ENCODE data around the gene PHACTR1.
A peak's percentile ranks its signal among the peaks of the same experiment; 100 is the strongest.

PHACTR1 gene

DNA sequence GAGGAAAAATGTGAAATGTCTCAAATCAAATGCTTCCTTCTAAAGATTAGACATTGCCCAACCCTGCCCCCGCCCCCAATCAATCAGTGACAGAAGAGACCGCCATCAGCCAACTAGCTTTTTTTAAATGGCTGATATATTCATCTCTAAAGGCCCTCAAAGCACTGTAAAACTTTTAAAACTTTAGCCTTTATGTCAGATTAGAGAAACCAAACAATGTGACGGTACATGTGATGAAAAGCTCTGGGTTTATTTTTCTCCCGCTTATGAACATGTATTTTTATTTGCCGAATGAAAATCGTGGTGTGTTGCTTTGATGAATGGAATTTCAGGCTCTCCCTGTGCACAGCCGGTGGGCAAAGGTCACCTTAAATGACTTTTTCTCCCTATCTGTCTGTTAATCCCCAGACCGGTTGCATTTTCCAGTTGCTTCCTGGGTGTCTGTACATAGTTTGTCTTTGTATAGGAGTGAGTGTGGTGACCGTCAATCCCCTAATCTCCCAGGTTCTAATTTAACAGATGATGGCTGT is 573.3 kb downstream of the PHACTR1 start:
- DNase-seq (ENCODE audit: low spot score): no peak

GRCh38 chr6:13290335-13290734 is 573.8 kb downstream of the PHACTR1 start:
- DNase-seq (ENCODE audit: low spot score): no peak

DNA sequence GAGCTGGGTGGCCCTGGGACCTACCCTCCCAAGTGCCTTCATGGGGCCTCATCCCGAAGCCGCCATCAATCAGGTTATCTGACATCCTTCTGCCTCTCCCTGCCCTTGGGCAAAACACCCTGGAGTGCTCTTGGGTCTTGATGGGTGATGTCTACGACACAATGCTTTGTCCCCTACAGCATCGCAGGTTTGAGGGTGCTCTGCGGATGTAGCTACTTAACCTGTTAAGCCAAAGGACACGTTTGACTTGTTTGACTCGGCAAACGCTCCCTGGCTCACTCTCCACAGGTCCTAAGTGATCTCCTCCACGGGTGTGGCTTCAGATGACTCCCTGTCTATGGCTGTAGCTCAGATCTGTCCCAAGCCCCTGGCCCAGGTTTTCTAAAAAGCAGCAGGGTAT is 576.2 kb downstream of the PHACTR1 start:
- no peak for DNase-seq (ENCODE audit: low spot score)

DNA sequence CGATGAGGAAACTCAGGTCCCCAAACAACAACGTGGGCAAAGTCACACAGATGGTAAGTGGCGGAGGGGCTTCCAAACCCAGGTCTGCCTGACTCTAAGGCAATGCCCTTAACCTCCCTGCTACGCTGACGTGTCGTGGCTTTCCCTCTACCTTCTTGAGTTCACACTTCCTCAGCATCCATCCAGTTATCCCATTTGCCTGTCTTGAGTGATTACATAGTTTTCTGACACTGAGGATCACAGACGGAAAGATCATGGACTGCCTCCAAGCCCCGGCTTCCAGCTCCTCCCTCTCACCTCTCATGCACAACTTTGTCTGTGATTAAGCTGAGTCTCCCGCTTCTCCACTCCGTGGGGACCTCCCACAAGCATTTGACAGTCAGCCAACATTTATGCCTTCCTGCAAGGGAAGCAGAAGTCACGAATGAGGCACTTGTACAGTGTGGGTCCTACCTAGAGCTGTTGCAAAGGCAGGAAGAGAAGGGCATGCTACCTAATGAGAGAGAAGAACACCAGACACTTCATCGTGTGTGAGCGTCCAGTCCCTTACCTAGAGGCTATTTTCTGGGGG is 578.0 kb downstream of the PHACTR1 start:
- no peak for DNase-seq (ENCODE audit: low spot score)

GRCh38 chr6:13295576-13295975 is 579.0 kb downstream of the PHACTR1 start:
- no peak for DNase-seq (ENCODE audit: low spot score)

DNA sequence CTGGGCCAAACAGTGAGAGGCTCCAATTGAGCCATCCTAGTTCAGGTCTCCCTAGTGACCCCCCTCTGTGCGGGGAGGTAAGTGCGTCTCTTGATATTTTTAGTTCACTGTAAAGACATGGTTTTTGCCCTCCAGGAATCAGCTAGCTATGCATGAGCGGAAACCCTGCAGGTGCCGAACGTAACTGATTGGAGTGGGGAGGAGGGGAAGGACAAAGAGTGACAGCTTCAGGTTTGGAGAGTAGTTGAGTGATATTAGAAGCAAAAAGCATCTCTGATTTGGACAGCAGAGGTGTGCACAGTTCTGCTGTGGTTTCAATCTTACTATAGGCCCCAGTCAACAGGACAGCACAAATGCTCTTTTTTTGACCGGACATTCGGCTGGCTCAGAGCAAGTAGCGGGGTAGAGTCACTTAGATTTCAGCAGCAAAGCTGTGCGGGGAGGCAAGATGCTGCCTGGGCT is 580.0 kb downstream of the PHACTR1 start:
- no peak for DNase-seq (ENCODE audit: low spot score)

DNA sequence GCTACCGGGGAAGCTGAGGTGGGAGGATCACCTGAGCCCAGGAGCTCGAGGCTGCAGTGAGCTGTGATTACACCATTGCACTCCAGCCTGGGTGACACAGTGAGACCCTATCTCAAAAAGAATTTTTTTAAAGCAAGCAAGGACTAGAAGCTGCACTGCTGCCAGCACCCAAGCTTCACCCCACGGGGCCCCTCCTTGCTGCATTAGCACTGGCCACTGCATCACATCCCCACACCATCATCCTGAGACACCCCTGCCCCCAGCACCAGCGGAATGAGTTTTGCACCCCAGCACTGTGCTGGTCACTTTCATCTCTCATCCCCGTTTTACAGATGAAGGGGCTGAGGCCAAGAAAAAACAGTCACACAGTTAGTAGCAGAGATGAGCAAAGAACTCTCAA is 580.8 kb downstream of the PHACTR1 start:
- no peak for DNase-seq (ENCODE audit: low spot score)

DNA sequence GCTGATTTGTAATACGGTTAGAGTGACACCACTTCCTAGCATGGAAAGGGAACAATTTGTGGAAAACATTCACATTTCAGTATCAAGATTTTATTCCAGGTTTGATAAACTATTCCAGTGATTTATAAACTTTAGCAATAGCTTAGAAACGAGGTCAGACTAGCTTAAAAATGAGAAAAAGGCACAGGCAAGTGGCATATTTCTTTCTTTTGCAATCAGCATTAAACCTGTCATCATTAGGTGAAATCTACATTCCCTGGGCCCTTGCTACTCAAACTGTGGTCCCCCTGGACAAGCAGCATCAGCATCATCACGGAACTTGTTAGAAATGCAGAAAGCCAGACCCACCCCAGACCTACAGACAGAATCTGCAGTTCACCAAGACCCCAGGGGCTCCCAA is 581.9 kb downstream of the PHACTR1 start:
- DNase-seq (ENCODE audit: low spot score): no peak

- no peak for DNase-seq (ENCODE audit: low spot score)
Observed at GRCh38 chr6:13299403-13299821, 582.8 kb downstream of the PHACTR1 start.

DNA sequence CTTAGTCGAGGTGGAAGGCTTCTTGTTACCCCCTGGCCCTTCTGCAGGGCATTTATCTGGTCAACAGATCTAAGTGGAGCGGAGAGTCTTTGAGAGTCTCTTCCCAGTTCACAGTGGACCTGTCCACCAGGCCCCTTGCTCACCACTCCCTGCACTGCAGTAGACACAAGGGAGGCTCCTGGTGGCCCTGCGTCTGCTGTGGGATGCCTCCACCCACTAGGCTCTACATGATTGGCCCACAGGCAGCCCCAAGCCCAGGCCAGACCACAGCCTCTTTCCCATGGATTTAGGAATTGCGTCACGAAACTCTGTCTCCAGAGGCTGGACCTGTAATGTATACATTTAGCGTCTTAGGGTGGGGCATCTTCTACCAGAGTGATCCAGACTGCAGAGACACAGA is 583.4 kb downstream of the PHACTR1 start:
- no peak for DNase-seq (ENCODE audit: low spot score)

DNA sequence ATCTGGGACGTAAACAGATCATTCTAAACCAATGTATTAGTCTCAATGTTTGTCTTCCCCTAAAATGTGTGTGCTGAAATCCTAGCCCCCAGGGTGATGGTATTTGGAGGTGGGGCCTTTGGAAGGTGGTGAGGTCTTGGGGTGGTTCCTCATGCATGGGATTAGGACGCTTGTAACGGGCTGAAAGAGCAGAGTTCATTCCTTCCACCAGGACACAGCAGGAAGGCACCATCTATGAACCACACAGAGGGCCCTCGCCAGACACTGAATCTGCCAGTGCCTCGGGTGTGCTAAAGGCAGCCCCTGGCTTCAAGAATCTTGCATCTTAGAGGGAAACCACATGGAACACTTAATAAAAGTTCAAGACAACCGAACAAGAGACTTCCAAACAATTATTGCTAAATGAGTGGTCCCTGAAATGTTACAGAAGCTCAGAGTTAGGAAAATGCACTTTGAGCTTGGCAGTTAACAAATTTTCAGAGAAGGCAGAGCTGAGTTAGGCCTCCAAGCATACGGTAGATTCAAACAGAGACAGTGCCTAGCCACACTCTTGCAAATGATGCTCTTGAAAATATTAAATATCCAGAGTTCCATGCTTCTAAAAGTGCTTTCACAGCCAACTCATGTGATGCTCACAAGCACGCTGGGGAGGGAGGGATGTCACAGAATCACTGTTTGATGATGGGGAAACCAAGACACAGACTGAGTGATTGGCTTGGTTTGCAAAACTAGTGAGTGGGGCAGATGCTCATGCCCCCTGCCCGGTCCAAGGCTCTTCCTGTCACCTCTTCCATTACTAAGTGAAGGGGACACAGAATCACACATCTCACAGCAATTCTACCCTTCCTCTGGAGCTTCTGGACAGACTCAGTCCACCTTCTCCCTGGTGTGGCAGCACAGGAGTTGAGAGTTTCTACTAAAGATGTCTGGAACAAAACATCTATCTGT is 584.4 kb downstream of the PHACTR1 start:
- no peak for DNase-seq (ENCODE audit: low spot score)

- DNase-seq (ENCODE audit: low spot score): peak; percentile 79
Observed at GRCh38 chr6:13302291-13302690, 585.7 kb downstream of the PHACTR1 start.

- DNase-seq (ENCODE audit: low spot score): peak; percentile 82
Observed at GRCh38 chr6:13302751-13303667, 586.4 kb downstream of the PHACTR1 start.

- DNase-seq (ENCODE audit: low spot score): peak; percentile 63
Observed at GRCh38 chr6:13303668-13304017, 587.1 kb downstream of the PHACTR1 start.

- DNase-seq (ENCODE audit: low spot score): peak; percentile 23
Observed at GRCh38 chr6:13304101-13304500, 587.5 kb downstream of the PHACTR1 start.

GRCh38 chr6:13304580-13305260 is 588.2 kb downstream of the PHACTR1 start:
- DNase-seq (ENCODE audit: low spot score): peak; percentile 51

GRCh38 chr6:13305288-13305687 is 588.7 kb downstream of the PHACTR1 start:
- no peak for DNase-seq (ENCODE audit: low spot score)

GRCh38 chr6:13305791-13306190 is 589.2 kb downstream of the PHACTR1 start:
- no peak for DNase-seq (ENCODE audit: low spot score)

DNA sequence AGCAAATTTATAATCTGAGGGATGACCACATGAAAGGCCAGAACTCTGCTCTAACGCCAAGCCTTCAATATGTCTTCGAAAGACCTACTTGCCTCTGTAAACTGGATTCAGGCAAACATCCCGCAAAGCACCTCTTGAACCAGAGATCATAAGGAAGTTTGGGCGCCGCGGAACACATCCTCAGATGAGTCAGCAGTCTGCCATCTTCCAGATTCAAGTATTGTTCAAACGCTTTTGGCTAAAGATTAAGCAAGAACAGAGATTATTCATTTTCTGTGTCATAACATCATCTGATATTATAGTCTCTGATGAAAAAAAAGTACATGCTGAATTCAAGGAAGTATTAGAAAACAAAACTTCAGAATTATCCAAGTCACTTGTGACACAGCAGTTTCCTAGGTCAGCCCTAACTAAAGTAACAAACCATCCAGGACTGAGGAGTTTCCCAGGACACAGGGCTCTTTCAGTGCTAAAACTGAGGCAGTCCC is 591.0 kb downstream of the PHACTR1 start:
- DNase-seq (ENCODE audit: low spot score): no peak

DNA sequence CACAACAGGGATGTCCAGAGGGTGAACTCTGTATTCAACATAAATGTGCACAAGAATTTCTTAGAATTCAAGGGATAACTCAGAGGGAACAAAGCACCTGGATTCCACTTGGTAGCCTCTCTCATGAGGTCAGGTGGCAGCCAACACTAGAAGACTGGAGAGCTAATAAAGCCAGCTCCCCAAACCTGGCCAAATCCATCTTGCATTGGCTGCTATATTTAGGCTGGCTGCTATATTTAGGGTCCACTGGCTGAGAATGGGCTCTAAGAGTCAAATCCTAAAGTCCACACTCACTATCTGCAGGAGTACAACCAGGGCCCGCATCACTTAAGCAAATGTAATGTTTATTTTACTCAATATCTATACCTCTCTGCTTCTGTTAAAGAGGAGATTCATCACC is 591.8 kb downstream of the PHACTR1 start:
- DNase-seq (ENCODE audit: low spot score): no peak

DNA sequence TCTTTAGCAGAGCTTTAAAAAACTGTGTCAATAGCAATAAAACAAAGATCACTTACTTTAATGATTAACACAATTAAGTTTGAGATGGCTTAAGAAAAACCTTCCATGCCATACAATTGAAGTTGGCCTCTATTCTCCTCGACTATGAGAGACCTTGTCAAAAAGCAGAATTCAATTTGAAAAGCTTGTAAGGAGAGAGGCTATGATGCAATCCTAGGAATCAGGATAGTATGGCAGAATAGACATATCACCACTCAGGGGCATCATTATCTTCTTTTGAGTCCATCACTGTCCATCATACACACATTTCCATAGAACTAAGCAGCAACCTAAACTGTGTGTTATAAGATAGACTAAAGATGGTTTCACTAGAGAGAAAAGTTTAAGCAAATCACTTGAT is 594.6 kb downstream of the PHACTR1 start:
- no peak for DNase-seq (ENCODE audit: low spot score)
